ENCODE measurements around the gene IL4. TPM values are rescaled to one million over a fixed set of nuclear protein-coding genes. Genes with fewer than 3 reads are reported as not detected.

The IL4 gene
- total RNA-seq, 4 donors from 2014 or later = not detected

DNA sequence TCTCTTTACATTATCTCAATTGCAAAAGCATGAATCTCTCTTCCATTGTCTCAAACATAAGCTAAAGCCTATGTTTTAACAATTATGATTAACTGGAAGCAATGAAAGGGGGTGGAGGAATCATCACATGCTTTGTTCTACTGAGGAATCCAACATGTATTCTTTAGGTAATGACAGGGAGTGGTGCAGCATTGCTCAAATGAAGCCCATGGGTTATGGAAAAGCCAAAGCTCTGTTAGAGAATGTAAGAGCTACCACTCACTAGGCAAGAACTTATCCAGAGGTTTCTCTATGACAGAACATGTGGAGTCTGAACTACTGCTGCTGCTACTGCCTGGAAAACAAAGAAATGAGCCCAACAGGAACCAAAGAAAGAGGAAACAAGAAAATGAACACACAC, 34.9 kb downstream of the IL4 start:
- Histone ChIP-seq H3K4me1 (no peaks in the 10 kb centered on the region), H3K4me3 (no peak overlapping the region), H3K36me3 (no peaks in the 10 kb centered on the region), H3K27ac (no peak overlapping the region), H3K27me3 (no peaks in the 10 kb centered on the region), H3K9me3 (no peaks in the 10 kb centered on the region)
- intact Hi-C loops (cut with DNase I; ENCODE audit: low total_unique reads) = no loop called here
- no peak for TF ChIP-seq POLR2A (IDR thresholded peaks at IDR 0.05)
- no peak for DNase-seq

DNA sequence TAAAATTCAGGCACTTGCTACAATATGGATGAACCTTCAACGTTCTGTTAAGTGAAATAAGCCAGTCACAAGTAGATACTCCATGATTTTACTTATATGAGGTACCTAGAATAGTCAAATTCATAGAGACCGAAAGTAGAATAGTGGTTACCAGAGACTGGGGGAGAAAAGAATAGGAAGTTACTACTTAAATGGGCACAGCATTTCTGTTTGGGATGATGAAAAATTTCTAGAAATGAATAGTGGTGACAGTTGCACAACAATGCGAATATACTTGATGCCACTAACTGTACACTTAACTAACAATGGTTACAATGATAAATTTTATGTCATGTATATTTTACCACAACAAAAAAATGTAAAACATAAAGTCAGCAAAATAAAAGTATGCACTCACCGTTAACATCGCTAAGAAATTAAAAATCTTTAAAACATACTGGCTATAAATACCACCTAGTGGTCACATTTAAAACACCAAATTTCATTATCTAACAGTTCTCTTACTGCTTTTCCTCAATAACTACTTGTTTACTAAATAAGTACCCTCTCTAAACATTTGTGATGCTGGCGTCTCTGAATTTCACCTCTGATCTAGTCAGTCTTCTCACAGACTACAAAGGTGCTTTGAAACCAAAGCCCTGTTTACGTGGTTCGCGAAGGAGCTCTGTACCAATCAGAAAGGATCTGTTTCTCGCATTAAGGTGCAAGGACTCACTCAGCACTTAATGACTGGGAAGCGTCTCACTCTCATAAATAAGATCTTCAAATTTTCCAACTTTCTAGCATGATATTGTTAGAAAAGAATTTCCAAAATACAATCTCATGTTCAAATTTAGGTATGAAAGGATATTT, 40.9 kb downstream of the IL4 start:
- Histone ChIP-seq H3K4me1 (no peaks in the 10 kb centered on the region), H3K27ac (no peak overlapping the region), H3K4me3 (no peak overlapping the region), H3K36me3 (no peaks in the 10 kb centered on the region), H3K27me3 (no peaks in the 10 kb centered on the region), H3K9me3 (no peaks in the 10 kb centered on the region)
- no peak for DNase-seq
- TF ChIP-seq POLR2A (IDR thresholded peaks at IDR 0.05) = no peak
- TF ChIP-seq, protein P1, sequence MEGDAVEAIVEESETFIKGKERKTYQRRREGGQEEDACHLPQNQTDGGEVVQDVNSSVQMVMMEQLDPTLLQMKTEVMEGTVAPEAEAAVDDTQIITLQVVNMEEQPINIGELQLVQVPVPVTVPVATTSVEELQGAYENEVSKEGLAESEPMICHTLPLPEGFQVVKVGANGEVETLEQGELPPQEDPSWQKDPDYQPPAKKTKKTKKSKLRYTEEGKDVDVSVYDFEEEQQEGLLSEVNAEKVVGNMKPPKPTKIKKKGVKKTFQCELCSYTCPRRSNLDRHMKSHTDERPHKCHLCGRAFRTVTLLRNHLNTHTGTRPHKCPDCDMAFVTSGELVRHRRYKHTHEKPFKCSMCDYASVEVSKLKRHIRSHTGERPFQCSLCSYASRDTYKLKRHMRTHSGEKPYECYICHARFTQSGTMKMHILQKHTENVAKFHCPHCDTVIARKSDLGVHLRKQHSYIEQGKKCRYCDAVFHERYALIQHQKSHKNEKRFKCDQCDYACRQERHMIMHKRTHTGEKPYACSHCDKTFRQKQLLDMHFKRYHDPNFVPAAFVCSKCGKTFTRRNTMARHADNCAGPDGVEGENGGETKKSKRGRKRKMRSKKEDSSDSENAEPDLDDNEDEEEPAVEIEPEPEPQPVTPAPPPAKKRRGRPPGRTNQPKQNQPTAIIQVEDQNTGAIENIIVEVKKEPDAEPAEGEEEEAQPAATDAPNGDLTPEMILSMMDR (IDR thresholded peaks at IDR 0.05) = peak; percentile 20 to 44 (median 41)
- intact Hi-C loops (cut with DNase I; ENCODE audit: low total_unique reads) = no loop called here

DNA sequence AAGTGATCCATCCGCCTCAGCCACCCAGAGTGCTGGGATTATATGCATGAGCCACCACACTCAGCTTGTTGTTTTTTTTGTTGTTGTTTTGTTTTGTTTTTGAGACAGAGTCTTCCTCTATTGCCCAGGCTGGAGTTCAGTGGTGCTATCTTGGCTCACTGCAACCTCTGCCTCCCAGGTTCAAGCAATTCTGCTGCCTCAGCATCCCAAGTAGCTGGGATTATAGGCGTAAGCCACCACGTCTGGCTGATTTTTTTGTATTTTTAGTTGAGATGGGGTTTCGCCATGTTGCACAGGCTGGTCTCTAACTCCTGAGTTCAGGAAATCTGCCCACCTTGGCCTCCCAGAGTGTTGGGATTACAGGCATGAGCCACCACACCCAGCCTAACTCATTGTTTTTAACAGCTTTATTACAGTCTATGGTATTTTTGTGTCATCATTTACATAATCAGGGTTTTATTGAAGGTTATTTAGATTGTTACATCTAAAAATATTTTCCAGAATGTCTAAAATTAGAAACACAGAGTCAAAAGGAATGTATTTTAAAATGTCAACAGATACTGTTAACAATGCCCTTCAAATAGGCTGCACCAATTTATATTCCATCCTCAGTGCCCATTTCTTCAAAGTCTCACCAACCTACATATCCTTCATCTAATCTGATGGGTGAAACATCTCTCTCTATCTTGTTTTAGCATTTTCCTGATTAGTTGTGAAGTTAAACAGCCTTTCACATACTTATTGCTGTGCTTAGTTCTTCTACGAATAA, 44.9 kb downstream of the IL4 start:
- no peak for TF ChIP-seq POLR2A (IDR thresholded peaks at IDR 0.05)
- TF ChIP-seq, protein P1 (IDR thresholded peaks at IDR 0.05) = no peak
- intact Hi-C loops (cut with DNase I; ENCODE audit: low total_unique reads) = no loop called here

DNA sequence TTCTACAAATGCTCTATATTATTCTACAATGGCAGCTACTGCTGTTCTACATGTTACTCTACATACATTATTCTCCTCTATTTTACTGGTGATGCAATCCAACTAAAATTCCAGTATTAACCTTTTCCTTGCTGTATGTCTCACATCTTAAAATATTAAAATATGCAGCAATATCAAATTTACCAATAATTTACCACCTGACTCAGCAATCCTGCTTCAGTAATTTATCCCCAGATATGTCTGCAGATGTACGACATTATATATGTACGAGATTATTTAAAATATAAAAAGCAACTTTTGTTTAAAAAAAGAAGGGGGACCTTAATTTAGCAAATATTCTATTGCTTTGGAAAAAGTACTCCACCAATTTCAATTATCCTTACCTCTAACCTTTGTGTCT, 52.0 kb downstream of the IL4 start:
- TF ChIP-seq, protein P1 (IDR thresholded peaks at IDR 0.05) = no peak
- TF ChIP-seq POLR2A (IDR thresholded peaks at IDR 0.05) = no peak
- Histone ChIP-seq H3K9me3 (no peaks in the 10 kb centered on the region), H3K36me3 (no peaks in the 10 kb centered on the region), H3K4me3 (no peak overlapping the region), H3K4me1 (no peaks in the 10 kb centered on the region), H3K27ac (no peak overlapping the region), H3K27me3 (no peaks in the 10 kb centered on the region)
- DNase-seq = no peak
- intact Hi-C loops (cut with DNase I; ENCODE audit: low total_unique reads) = no loop called here

More for the DNA sequence above, 44.9 kb downstream of the IL4 start:
- Histone ChIP-seq H3K27ac (no peak overlapping the region), H3K9me3 (no peaks in the 10 kb centered on the region), H3K27me3 (no peaks in the 10 kb centered on the region), H3K4me1 (no peaks in the 10 kb centered on the region), H3K36me3 (no peaks in the 10 kb centered on the region), H3K4me3 (no peak overlapping the region)
- no peak for DNase-seq

DNA sequence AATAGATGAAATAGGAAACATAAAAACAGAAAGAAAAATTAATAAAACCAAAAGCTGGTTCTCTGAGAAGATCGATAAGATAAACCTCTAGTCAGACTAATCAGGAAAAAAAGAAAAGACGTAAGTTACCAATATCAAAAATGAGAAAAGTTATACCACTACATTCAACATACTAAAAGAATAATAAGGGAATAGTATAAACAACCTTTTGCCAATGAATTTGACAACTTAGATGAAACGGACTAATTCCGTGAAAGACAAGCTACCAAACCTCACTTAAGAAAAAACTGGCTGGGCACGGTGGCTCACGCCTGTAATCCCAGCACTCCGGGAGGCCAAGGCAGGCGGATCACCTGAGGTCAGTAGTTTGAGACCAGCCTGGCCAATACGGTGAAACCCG, 56.1 kb downstream of the IL4 start:
- H3K27me3 ChIP-seq = no peaks in the 10 kb centered on the region
- no peak overlapping the region for H3K27ac ChIP-seq
- DNase-seq = no peak
- no peak overlapping the region for H3K4me3 ChIP-seq
- H3K4me1 ChIP-seq = no peaks in the 10 kb centered on the region
- H3K9me3 ChIP-seq = no peaks in the 10 kb centered on the region
- TF ChIP-seq POLR2A (IDR thresholded peaks at IDR 0.05) = no peak
- TF ChIP-seq, protein P1 (IDR thresholded peaks at IDR 0.05) = no peak
- intact Hi-C loops (cut with DNase I; ENCODE audit: low total_unique reads) = no loop called here
- no peaks in the 10 kb centered on the region for H3K36me3 ChIP-seq

Other genes starting within 250 kb of the IL4 start
- 100 to 1,000 TPM in 1 of 4 donors, 10 to 100 TPM in 2, 1 to 10 TPM in 1; 3.8 to 110 (median 25.7) TPM for gene IRF1, start 183.2 kb upstream of the IL4 start, total RNA-seq
- not detected for gene IL5, start 130.5 kb upstream of the IL4 start, total RNA-seq
- 10 to 100 TPM; 13.8 to 50.0 (median 32.6) TPM for gene RAD50, start 117.0 kb upstream of the IL4 start, total RNA-seq
- gene IL13, start 15.8 kb upstream of the IL4 start, total RNA-seq = under 1 TPM in 1 of 4 donors, not detected in 3; 0.73 TPM
- 100 to 1,000 TPM in 1 of 4 donors, 10 to 100 TPM in 2, 1 to 10 TPM in 1; 5.9 to 203 (median 19.5) TPM for gene KIF3A, start 63.6 kb downstream of the IL4 start, total RNA-seq
- not detected for gene CCNI2, start 73.4 kb downstream of the IL4 start, total RNA-seq
- 10 to 100 TPM; 17.7 to 49.4 (median 36.4) TPM for gene SEPTIN8, start 103.2 kb downstream of the IL4 start, total RNA-seq
- under 1 TPM in 3 of 4 donors, not detected in 1; under 0.01 to 0.14 (median 0.12) TPM for gene SOWAHA, start 139.3 kb downstream of the IL4 start, total RNA-seq
- 10 to 100 TPM in 3 of 4 donors, 1 to 10 TPM in 1; 5.0 to 28.0 (median 12.3) TPM for gene SHROOM1, start 156.7 kb downstream of the IL4 start, total RNA-seq
- 1 to 10 TPM in 1 of 4 donors, under 1 TPM in 2, not detected in 1; 0.18 to 1.8 (median 0.62) TPM for gene GDF9, start 192.5 kb downstream of the IL4 start, total RNA-seq
- 100 to 1,000 TPM in 2 of 4 donors, 10 to 100 TPM in 2; 30.5 to 196 (median 115) TPM for gene UQCRQ, start 192.7 kb downstream of the IL4 start, total RNA-seq
- gene LEAP2, start 199.7 kb downstream of the IL4 start, total RNA-seq = 1 to 10 TPM in 2 of 4 donors, under 1 TPM in 1, not detected in 1; 0.88 to 3.4 (median 1.1) TPM

All from uterus (tissue), 4 donors.